MCF 10A (cell line): ENCODE data around the gene SPNS1. TPM values are rescaled to one million over a fixed set of nuclear protein-coding genes. Genes with fewer than 3 reads are reported as not detected.
"Not testable (repeated sequence)": the region's sequence is repeated elsewhere in the genome, so short reads cannot be mapped to it uniquely, and the experiment has no call there.

Experiments used
- BruUV-seq: library from RNA; stranded (reverse); fragments of 400-500 nt; replicated peaks from 2 replicates; lab custom pipeline; 2021; lab: Mats Ljungman, UMichigan
- CTCF ChIA-PET: fragments of 300-600 bp; sonication (Branson Sonifier 250); formaldehyde crosslinking; extraction: SDS; loops from one replicate; lab custom pipeline; 2021; ENCODE audit warnings: antibody characterized with exemption, inconsistent platforms; lab: Yijun Ruan, JAX
- POLR2A ChIA-PET: fragments of 300-600, 350-650 bp; sonication (Branson Sonifier 250); formaldehyde crosslinking; extraction: SDS; loops from one replicate; lab custom pipeline; 2020; ENCODE audit warnings: antibody characterized with exemption, inconsistent platforms; lab: Yijun Ruan, JAX
- DNase-seq: peaks from one replicate; pipeline ENCODE4 v3.0.0-alpha.2; 2018; ENCODE audit not compliant: unreplicated experiment
- H3K27ac Mint-ChIP-seq: one replicate; pipeline ENCODE4 v1.8.0; 2022; ENCODE audit warnings: mild to moderate bottlenecking, low read depth, mixed read lengths; ENCODE audit not compliant: unreplicated experiment
- H3K27me3 Mint-ChIP-seq: one replicate; pipeline ENCODE4 v1.8.0; 2022; ENCODE audit warnings: mixed read lengths; ENCODE audit not compliant: insufficient read depth, unreplicated experiment
- H3K36me3 Mint-ChIP-seq: one replicate; pipeline ENCODE4 v1.8.0; 2022; ENCODE audit warnings: mild to moderate bottlenecking, moderate library complexity, mixed read lengths; ENCODE audit not compliant: insufficient read depth, unreplicated experiment
- H3K4me1 Mint-ChIP-seq: one replicate; pipeline ENCODE4 v1.8.0; 2022; ENCODE audit warnings: mixed read lengths; ENCODE audit not compliant: insufficient read depth, unreplicated experiment
- H3K4me3 Mint-ChIP-seq: one replicate; pipeline ENCODE4 v1.8.0; 2022; ENCODE audit warnings: mild to moderate bottlenecking, moderate library complexity, mixed read lengths; ENCODE audit not compliant: unreplicated experiment
- H3K9me3 Mint-ChIP-seq: one replicate; pipeline ENCODE4 v1.8.0; 2022; ENCODE audit warnings: mixed read lengths; ENCODE audit not compliant: unreplicated experiment
- intact Hi-C: fragments of 100-400 bp; cut with micrococcal nuclease; formaldehyde crosslinking; loops from 2 replicates; pipeline ENCODE4 v1.14.1; 2022
- total RNA-seq: library from RNA; stranded (reverse); gene quantifications from 2 replicates; pipeline ENCODE4 v1.2.3, GENCODE V29; 2022
- TF ChIP-seq, protein P1 (sequence below): fragments of 200-600 bp; IDR thresholded peaks from one replicate; pipeline ENCODE4 v1.8.0; 2022; ENCODE audit warnings: antibody characterized with exemption, mild to moderate bottlenecking; ENCODE audit not compliant: unreplicated experiment

SPNS1 gene
- total RNA-seq, 1 experiment from 2014 or later: 25.2 TPM

- ChIA-PET POLR2A (no interaction called here), CTCF (interaction anchor here (2.0 kb wide), 1 partner anchor 13 kb away, joined by 5 read pairs; no protein-coding TSS in a partner anchor)
- Mint-ChIP-seq H3K27ac (no peak overlapping the region), H3K9me3 (no peaks in the 10 kb centered on the region), H3K27me3 (no peaks in the 10 kb centered on the region), H3K36me3 (peaks cover 32% of the 10 kb centered on the region), H3K4me3 (no peak overlapping the region), H3K4me1 (no peaks in the 10 kb centered on the region)
- TF ChIP-seq, protein P1, sequence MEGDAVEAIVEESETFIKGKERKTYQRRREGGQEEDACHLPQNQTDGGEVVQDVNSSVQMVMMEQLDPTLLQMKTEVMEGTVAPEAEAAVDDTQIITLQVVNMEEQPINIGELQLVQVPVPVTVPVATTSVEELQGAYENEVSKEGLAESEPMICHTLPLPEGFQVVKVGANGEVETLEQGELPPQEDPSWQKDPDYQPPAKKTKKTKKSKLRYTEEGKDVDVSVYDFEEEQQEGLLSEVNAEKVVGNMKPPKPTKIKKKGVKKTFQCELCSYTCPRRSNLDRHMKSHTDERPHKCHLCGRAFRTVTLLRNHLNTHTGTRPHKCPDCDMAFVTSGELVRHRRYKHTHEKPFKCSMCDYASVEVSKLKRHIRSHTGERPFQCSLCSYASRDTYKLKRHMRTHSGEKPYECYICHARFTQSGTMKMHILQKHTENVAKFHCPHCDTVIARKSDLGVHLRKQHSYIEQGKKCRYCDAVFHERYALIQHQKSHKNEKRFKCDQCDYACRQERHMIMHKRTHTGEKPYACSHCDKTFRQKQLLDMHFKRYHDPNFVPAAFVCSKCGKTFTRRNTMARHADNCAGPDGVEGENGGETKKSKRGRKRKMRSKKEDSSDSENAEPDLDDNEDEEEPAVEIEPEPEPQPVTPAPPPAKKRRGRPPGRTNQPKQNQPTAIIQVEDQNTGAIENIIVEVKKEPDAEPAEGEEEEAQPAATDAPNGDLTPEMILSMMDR: no peak
- no TSS peak for BruUV-seq
- intact Hi-C loops: no loop called here
- no peak for DNase-seq
Observed at GRCh38 chr16:28964496-28964895, 10.1 kb upstream of the SPNS1 start.

GRCh38 chr16:28967156-28967555 lies 7.4 kb upstream of the SPNS1 start:
- BruUV-seq: no TSS peak
- H3K4me3 Mint-ChIP-seq: no peak overlapping the region
- intact Hi-C loops: no loop called here
- H3K4me1 Mint-ChIP-seq: no peaks in the 10 kb centered on the region
- TF ChIP-seq, protein P1: no peak
- ChIA-PET POLR2A (interaction anchor here (1.0 kb wide), 1 partner anchor 15 kb away, joined by 3 read pairs; no protein-coding TSS in a partner anchor), CTCF (no interaction called here)
- DNase-seq: no peak
- H3K36me3 Mint-ChIP-seq: peaks cover 17% of the 10 kb centered on the region
- H3K27ac Mint-ChIP-seq: no peak overlapping the region
- no peaks in the 10 kb centered on the region for H3K27me3 Mint-ChIP-seq
- H3K9me3 Mint-ChIP-seq: no peaks in the 10 kb centered on the region

DNA sequence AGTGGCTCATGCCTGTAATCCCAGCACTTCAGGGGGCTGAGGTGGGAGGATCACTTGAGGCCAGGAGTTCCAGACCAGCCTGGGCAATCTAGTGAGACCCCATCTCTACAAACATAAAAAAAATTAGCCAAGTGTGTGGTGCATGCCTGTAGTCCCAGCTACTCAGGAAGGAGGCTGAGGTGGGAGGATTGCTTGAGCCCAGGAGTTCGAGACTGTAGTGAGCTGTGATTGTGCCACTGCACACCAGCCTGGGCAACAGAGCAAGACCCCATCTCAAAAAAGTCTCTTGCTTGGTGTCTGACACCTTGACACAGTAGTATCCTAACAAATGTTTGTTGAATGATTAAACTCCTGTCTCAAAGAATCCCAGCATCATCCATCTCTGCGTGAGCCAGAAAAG lies 4.9 kb upstream of the SPNS1 start:
- CTCF ChIA-PET: interaction anchor here (0.8 kb wide), 1 partner anchor 9 kb away, joined by 3 read pairs; no protein-coding TSS in a partner anchor
- H3K9me3 Mint-ChIP-seq, H3K27me3 Mint-ChIP-seq, BruUV-seq, intact Hi-C loops, H3K4me1 Mint-ChIP-seq, H3K27ac Mint-ChIP-seq, DNase-seq, H3K4me3 Mint-ChIP-seq: not testable (repeated sequence)
- POLR2A ChIA-PET: interaction anchor here (0.9 to 1.4 kb wide), 2 partner anchors 12 to 19 kb away, joined by 3 to 5 read pairs; partner anchors contain the start of gene NFATC2IP
- peaks cover 16% of the 10 kb centered on the region for H3K36me3 Mint-ChIP-seq

DNA sequence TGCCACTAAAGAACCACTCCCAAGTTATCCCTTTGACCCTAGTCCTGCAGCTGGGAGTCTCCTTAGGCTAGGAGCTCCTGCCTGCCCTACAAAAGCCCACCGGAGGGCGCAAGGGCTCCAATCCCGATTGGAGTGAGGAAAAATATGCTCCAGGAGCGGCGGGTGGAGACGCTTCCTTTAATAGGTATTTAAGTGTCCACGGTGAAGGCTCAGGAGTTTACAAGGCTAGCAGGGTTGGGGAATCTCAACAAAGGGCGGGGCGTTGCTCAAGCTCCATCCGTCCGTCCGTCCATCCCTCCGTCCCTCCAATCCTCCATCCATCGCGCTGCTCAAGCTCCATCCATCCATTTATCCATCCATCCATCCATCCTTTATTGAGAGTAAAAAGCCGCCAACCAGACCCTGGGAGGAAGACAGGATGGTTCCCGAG lies 556 bp upstream of the SPNS1 start:
- intact Hi-C loops: loop anchor here (2.0 kb wide), 1 partner anchor 23 kb away; the partner anchor contains the start of gene NFATC2IP

More for the DNA sequence above, 556 bp upstream of the SPNS1 start:
- DNase-seq: peak; percentile 71
- no peaks in the 10 kb centered on the region for H3K9me3 Mint-ChIP-seq
- TF ChIP-seq, protein P1: peak; percentile 61
- ChIA-PET CTCF (interaction anchor here (0.6 to 1.4 kb wide), 13 partner anchors 9 to 364 kb away, joined by 3 to 6 read pairs (median 3); partner anchors contain the start of gene LAT), POLR2A (interaction anchor here (0.6 to 2.9 kb wide), 16 partner anchors 8 to 1813 kb away, joined by 3 to 30 read pairs (median 4); partner anchors contain the start of genes ATXN2L, CLN3, NFATC2IP and ZNF629)
- TSS peak; percentile 94 for BruUV-seq
- H3K4me3 Mint-ChIP-seq: peak overlapping the region; percentile 95
- peaks cover 12% of the 10 kb centered on the region for H3K4me1 Mint-ChIP-seq
- H3K27ac Mint-ChIP-seq: peak overlapping the region; percentile 96
- H3K27me3 Mint-ChIP-seq: no peaks in the 10 kb centered on the region
- H3K36me3 Mint-ChIP-seq: peaks cover 15% of the 10 kb centered on the region
